ENCODE data around the gene EN2.

- TF ChIP-seq POLR2A (IDR thresholded peaks at IDR 0.05; ENCODE audit: low read depth, low read length) (no peak), TAF1 (IDR thresholded peaks at IDR 0.05; ENCODE audit: low read depth, low read length) (no peak), POLR2AphosphoS5 (IDR thresholded peaks at IDR 0.05; ENCODE audit: low read depth, low read length) (no peak)
These were observed 302 bp upstream of the EN2 start for GRCh38 chr7:155457544-155458110.
